ENCODE results near the gene ARPC2. TPM values are rescaled to one million over a fixed set of nuclear protein-coding genes. Genes with fewer than 3 reads are reported as not detected.

The ARPC2 gene
- total RNA-seq, 2 donors from 2014 or later: 112 to 177 TPM

DNA sequence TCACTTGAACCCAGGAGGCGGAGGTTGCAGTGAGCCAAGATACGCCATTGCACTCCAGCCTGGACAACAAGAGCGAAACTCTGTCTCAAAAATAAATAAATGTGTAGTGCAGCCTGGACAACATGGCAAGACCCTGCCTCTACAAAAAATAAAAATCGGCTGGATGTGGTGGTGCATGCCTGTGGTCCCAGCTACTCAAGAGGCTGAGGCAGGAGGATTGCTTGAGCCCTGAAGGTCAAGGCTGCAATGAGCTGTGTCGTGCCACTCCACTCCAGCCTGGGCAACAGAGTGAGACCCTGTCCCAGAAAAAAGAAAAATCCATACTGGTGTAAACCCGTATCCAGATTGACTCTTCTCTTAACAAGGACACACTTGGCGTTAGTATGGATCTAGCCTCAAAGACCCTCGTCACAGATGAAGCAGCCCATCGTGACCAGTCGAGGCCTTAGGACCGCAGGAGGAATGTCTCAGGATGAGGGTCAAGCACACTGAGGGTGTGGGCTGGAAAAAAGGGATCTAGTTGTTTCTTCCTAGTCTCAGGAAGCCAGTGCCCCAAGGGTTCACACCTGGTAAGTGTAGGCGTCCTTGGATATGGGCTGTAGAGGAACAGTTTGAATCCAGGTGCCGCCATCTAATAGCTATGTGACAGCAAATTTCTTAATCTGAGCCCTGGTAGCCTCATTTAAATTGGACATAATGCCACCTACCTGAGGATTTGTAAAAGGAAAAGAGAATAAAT lies 39.8 kb downstream of the ARPC2 start:
- Histone ChIP-seq H3K4me1 (peaks cover 0 to 55% of the 10 kb centered on the region in 2 donors), H3K27ac (peak overlapping the region; percentile 29 to 47), H3K9me3 (no peaks in the 10 kb centered on the region), H3K36me3 (peaks cover 44% of the 10 kb centered on the region), H3K4me3 (no peak overlapping the region), H3K27me3 (no peaks in the 10 kb centered on the region)
- DNase-seq (ENCODE audit: low spot score): no peak
- TF ChIP-seq, protein P1, sequence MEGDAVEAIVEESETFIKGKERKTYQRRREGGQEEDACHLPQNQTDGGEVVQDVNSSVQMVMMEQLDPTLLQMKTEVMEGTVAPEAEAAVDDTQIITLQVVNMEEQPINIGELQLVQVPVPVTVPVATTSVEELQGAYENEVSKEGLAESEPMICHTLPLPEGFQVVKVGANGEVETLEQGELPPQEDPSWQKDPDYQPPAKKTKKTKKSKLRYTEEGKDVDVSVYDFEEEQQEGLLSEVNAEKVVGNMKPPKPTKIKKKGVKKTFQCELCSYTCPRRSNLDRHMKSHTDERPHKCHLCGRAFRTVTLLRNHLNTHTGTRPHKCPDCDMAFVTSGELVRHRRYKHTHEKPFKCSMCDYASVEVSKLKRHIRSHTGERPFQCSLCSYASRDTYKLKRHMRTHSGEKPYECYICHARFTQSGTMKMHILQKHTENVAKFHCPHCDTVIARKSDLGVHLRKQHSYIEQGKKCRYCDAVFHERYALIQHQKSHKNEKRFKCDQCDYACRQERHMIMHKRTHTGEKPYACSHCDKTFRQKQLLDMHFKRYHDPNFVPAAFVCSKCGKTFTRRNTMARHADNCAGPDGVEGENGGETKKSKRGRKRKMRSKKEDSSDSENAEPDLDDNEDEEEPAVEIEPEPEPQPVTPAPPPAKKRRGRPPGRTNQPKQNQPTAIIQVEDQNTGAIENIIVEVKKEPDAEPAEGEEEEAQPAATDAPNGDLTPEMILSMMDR (IDR thresholded peaks at IDR 0.05): no peak

DNA sequence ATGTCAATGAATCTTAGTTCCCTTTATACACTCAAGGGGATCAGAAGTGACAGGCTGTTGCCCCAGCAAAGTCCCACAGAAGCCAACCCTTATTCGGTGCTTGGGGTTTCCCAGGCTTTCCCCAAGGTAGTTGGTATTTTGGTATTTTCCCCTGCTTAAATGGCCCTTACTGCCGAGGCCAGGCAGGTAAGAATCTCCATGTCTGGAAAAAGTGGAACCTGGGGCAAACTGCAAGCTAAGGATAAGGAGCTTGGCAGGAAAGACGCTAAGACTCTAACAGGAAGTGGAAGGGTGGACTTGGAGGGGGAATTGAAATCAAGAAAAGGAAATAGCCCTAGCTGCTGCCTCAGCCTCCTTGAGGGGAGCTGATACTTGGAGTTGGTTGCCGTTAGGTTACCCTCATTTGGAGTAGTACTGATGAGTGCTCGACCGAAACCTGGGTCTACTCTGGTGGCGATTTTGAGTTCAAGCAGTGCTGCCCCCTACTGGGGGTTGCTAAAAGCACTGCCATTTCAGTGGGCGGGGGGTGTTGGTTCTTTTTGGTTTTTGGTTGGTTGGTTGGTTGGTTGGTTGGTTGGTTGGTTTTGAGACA lies 40.5 kb downstream of the ARPC2 start:
- Histone ChIP-seq H3K27me3 (no peaks in the 10 kb centered on the region), H3K9me3 (no peaks in the 10 kb centered on the region), H3K4me3 (no peak overlapping the region), H3K36me3 (peaks cover 37% of the 10 kb centered on the region), H3K27ac (peak overlapping the region; percentile 29 to 47), H3K4me1 (peaks cover 0 to 60% of the 10 kb centered on the region in 2 donors)
- DNase-seq (ENCODE audit: low spot score): no peak
- TF ChIP-seq, protein P1 (IDR thresholded peaks at IDR 0.05): peak in 1 of 2 donors; percentile 67

DNA sequence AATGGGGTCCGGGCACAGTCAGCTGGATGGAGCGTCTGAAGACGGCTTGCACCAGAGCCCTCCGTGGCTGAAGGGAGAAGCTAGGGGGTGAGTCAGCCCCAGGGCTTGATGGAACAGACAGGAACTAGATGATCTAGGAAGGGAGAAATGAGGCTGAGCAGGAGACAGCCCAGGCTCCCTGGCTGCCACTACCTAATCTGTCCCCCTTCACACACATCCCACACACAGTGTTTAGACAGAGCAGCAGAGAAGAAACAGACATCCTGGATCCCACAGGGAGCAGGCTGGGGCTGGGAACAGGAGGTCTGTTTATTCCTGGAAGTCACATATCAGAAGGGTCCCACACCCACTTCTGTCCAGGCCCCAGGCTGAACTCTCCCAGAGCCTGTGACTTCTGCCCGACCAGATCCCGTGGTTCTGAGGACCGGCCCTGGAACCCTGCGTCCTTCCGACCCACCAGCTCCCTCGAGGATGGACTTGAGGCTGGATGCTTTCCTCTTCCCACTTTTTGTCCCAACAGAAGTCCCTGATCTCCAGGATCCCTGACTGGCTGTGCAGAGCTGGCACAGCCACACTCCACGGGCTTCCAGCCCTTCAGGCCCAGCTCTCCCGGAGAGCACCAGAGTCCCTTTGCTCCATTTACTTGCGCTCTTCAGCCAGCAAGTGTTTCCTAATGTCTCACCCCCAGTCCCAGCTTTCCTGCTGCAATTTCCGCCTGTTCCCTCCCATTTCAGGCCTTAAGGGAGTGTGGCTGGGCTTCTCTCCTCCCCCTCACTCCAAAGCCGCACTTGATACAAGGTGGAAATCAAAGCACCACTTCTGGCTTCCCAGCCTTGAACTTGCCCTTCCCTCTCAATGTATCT lies 42.3 kb downstream of the ARPC2 start:
- H3K4me3 ChIP-seq: peak overlapping the region in 1 of 2 donors; percentile 5
- peaks cover 33% of the 10 kb centered on the region for H3K36me3 ChIP-seq
- no peaks in the 10 kb centered on the region for H3K27me3 ChIP-seq
- H3K27ac ChIP-seq: peak overlapping the region; percentile 82 to 85
- peaks cover 0 to 64% of the 10 kb centered on the region in 2 donors for H3K4me1 ChIP-seq
- peak; percentile 91 for DNase-seq (ENCODE audit: low spot score)
- H3K9me3 ChIP-seq: no peaks in the 10 kb centered on the region
- TF ChIP-seq, protein P1 (IDR thresholded peaks at IDR 0.05): no peak

DNA sequence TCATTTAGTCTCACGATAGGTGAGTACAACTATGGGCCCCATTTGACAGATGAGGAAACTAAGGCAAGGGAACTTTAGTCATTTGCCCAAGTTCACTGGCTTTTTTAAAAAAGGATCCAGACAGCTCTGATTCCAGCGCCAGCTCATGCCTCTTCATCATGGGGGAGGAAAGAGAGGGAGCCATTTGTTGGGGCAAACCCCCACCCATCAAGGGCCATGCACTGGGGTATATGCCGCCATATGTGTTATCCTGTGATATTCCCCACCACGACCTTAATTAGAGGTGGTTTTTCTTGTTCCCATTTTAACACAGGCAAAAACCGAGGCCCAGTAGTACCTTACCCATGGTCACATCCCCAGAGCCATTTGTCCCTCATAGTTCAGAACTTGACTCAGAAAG lies 43.2 kb downstream of the ARPC2 start:
- no peak overlapping the region for H3K4me3 ChIP-seq
- H3K4me1 ChIP-seq: peaks cover 0 to 64% of the 10 kb centered on the region in 2 donors
- DNase-seq (ENCODE audit: low spot score): no peak
- no peaks in the 10 kb centered on the region for H3K9me3 ChIP-seq
- peaks cover 33% of the 10 kb centered on the region for H3K36me3 ChIP-seq
- no peaks in the 10 kb centered on the region for H3K27me3 ChIP-seq
- H3K27ac ChIP-seq: peak overlapping the region; percentile 82 to 85
- TF ChIP-seq, protein P1 (IDR thresholded peaks at IDR 0.05): no peak

DNA sequence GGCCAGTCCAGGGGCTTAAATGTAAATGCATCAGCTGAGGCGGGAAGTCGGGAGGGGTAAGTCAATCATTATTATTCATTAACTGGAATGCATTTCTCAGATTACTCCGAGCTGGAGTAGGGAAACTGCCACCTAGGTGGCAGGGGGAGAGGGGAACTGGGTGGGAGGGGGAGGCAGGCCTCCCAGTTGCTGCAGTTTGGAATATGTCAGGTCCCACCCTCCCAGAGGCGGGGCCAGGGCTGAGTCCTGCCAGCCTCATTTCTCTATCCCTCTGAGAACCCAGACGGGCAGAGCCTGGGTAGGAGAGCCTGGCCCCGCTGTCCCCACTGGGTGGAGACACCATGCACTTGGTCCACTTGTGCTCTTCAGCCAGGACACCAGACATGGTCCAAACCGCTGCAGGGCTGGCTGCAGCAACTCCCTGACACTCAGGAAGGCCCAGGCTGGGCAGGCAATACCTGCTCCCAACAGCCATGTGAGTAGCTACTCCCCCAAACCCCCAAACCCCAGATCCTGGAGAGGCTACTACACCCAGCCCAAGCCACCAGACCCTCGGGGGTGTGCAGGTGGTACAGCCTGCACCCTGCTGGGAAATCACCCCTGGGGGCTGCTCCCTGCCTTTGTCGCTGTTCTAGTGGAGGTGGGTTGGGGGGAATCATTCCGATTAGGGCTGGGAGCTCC lies 43.9 kb downstream of the ARPC2 start, which contains the start of gene GPBAR1:
GPBAR1 (plus strand) TSS at position 274 of the 681 bp plus-strand sequence. CDS start 1,710 bp downstream, outside the sequence.
- Histone ChIP-seq H3K4me1 (peaks cover 0 to 64% of the 10 kb centered on the region in 2 donors), H3K4me3 (no peak within 1 kb of the TSS), H3K36me3 (peaks cover 33% of the 10 kb centered on the region), H3K27me3 (no peaks in the 10 kb centered on the region), H3K27ac (peak within 1 kb of the TSS; percentile 82 to 85), H3K9me3 (no peaks in the 10 kb centered on the region)
- no peak for DNase-seq (ENCODE audit: low spot score)
- TF ChIP-seq, protein P1 (IDR thresholded peaks at IDR 0.05): no peak

All from right atrium auricular region (tissue), 2 donors.